Stimulated activated CD4-positive, alpha-beta T cell treated with anti-CD3 and anti-CD28 coated beads, Interleukin-1b, Interleukin-23, amount 100 ng/mL, for 48 hours (primary cell): ENCODE measurements around the gene DCHS2.

Source experiments
- DNase-seq: peaks from one replicate; pipeline ENCODE4 v3.0.0-alpha.2; 2020

DCHS2 gene

DNA sequence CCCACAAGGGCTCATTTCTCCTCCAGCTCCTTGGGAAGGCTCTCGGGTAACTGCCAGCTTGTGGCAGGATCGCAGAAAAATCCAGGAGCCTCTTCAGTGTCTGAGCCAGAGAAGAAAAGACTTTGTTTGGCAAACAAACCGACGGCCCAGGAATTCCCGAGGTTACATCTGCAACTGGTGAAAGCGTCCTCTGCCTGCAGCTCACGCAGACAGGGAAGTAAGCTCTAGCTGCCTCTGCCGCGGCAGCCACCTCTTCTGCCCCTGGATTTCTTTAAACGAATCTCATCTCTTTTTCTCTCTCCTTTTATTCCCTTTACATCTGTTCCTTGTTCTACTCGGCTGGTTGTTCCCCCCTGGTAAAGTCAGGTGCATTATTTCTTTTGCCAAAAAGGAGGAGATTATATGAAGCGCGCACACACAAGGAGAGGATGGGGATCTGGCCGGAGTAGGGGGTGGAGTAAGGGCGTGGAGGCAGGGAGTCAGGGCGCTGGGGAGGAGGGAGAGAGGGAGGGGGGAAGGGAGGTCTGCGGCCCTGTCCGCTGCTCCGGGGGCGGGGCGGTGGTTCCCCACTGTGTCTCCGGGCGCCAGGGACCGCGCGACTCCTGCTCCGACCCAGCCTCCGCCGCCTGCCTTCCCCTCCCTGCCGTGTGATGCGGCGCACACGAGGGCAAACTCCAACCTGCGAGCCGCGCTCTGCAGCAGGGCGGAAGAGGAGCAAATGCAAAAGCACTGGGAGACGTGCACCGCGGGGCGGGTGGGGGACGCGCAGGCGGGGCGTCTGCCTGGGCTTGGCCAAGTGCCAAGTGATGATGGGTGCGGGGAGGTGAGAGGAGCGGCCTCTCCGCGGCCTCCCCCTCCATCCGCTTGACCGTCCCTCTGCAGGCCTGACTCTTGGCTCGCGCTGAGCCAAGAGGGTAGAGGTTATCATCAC lies at the start of gene DCHS2:
Gene DCHS2 (minus strand): TSS at position 459 of the 931 bp plus-strand sequence. CDS start 444 bp downstream, at position 15.
- DNase-seq: peak; percentile 9

DNA sequence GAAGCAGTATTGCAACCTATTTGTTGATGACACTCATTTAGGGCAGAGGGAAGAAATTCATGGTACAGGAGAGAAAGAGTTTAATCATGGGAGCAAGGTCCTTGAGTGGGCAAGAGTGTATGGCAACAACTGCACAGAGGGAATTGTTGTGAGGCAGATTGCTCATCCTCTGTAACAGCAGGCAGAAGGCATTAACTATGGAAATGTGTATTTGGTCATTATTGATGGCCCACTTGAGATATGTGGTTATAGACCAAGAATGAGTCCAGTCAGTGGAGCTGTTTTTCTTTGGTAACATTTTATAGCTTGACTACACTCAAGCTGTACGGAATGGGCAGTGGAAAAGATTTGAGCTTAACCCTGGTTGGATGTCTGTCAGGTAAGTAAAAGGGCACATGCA lies 42.7 kb upstream of the DCHS2 start:
- DNase-seq: no peak

GRCh38 chr4:154529728-154530519 lies 38.3 kb upstream of the DCHS2 start:
- no peak for DNase-seq

- no peak for DNase-seq
Observed at GRCh38 chr4:154528869-154529268, 37.3 kb upstream of the DCHS2 start.

DNA sequence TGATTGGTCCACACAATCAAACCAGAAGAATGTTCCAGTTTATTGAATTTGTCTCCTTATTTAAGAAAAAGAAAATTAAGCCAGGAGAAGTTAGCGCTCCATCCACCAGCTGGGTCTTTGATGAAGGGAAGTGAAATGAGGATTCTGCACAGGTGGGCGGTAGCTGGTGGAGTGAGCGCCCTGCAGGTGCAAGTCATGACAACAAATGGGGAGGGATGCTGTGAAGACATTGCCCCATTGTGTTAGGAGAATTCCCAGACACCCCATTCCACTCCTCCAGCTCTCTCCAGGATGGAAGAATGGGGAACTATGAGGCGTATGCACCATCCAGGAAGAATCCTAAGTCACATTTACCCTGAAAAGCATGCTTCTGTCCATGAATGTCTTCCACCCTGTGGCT lies 35.7 kb upstream of the DCHS2 start:
- no peak for DNase-seq

DNA sequence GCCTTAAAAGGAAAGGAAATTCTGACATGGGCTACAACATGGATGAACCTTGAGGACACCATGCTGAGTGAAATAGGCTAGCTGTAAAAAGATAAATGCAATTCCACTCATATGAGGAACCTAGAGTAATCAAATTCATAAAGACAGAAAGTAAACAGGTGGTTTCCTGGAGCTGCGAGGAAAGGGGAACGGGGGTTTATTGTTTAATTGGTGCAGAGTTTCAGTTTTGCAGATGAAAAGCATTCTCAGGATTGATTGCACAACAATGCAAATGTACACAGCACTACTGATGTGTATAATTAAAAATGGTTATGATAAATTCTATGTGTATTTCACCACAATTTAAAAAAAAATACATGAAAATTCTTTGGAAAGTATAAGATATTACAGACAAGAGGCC lies 34.6 kb upstream of the DCHS2 start:
- no peak for DNase-seq

DNA sequence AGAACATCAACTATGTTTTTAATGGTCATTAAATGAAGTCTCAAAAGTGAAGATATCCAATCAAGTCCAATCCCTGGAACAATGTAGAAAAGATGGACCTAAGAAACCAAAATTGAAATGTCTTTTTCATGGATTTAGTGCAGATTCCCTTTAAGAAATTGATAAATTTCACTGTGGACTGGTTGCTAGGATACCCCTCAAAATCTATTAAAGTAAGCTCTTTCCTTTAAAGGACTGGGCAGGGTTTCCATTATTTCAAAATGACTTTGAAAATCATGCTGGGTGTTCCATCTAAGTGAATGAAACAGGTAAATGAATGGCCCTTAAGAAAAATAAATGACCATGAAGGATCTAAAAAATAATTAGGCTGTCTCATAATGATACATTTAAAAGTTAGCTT lies 30.0 kb upstream of the DCHS2 start:
- no peak for DNase-seq

DNA sequence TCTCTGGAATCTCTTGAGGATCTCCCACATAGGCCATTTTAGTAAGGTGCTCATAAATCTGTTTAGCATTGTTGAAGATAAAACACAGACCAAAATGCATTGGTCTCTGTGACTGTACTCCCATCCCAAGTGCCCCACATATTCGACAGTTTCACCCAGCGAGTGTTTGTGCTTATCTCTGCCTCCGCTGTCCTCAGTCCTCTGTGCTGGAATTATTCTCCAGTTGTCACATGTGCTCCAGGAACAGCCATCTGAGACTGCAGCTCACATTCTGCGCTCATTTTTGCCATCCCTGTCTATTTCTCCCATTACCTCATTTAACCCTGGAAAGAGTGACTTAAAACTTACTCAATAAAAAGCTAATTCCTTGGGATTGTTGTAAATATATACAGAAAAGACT lies 27.6 kb upstream of the DCHS2 start:
- no peak for DNase-seq

GRCh38 chr4:154517591-154517990 lies 26.0 kb upstream of the DCHS2 start:
- no peak for DNase-seq

- DNase-seq: no peak
Observed at GRCh38 chr4:154516318-154517029, 24.9 kb upstream of the DCHS2 start.

- no peak for DNase-seq
Observed at GRCh38 chr4:154511981-154512380, 20.4 kb upstream of the DCHS2 start.

DNA sequence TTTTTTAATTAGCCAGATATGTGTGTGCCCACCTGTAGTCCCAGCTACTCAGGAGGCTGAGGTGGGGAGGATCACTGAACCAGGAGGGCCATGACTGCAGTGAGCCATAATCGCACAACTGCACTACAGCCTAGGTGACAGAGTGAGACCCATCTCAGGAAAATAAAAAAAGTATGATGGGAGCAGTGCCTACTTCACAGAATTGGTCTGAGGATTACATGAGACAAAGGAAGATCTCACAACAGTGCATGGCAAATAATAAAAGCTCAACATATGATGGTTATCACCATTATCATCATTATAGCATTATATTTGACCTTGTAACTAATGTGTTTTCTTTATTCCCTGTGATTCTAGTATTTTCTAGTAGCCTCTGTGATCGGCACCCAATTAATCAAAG lies 19.9 kb upstream of the DCHS2 start:
- no peak for DNase-seq

- DNase-seq: no peak
Observed at GRCh38 chr4:154507156-154507555, 15.6 kb upstream of the DCHS2 start.

- no peak for DNase-seq
Observed at GRCh38 chr4:154506253-154506652, 14.7 kb upstream of the DCHS2 start.

- DNase-seq: no peak
Observed at GRCh38 chr4:154503598-154503997, 12.0 kb upstream of the DCHS2 start.

- no peak for DNase-seq
Observed at GRCh38 chr4:154502111-154502510, 10.5 kb upstream of the DCHS2 start.

GRCh38 chr4:154497889-154498288 lies 6.3 kb upstream of the DCHS2 start:
- DNase-seq: no peak

GRCh38 chr4:154495867-154496266 lies 4.3 kb upstream of the DCHS2 start:
- DNase-seq: no peak

DNA sequence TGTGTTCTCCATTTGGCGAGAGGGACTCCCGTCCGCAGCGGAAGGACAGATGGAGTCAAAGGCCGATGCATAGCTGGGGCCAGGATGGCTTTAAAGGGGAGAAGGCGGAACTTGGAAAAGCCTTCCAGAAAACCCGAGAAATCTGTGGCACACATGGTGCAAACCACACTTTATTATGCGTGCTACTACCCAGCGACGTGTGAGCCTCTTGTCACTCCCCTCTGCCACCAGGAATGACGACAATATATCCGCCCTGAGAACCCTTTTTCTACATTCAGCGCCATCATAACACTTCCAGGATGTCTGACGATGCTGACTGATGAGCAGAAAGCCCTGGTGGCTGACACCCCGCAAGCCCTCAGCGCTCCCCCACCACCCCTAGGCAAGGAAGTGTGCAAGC lies 689 bp upstream of the DCHS2 start:
- no peak for DNase-seq

DNA sequence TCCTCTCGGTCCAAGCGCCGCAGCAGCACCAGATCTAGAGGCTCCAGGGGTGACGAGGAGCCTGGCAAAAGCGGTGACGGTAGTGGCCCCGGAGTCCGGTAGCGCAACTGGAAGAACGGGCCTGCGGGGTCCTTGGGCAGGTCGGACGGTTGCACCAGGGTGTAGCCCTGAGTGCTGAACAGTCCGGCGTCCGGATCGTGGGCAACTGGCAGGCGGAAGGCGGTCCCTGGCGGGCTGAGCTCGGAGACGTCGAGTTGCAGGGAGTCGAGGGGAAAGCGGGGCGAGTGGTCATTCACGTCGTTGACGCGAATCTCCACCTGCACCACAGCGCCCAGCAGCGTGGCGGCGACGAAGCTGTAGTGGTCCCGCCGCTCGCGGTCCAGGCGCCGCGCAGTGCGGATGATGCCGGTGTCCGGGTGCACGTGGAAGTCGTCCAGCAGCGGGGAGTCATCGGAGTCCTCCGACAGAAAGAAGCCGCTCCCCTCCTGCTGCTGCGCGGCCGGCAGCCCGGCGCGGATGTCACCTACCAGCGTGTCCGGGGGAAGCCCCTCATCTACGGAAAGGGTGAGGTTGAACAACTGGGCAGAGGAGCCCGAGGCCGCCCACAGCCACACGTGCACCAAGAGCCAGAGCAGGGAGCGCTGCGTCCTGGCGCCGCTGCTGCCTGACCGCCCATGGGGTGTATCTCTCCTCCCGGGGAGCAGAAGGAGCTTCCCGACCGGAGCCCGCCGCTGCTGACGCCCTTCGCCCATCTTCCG lies 837 bp downstream of the DCHS2 start:
- DNase-seq: peak; percentile 23

- DNase-seq: no peak
Observed at GRCh38 chr4:154490234-154490582, 1.4 kb downstream of the DCHS2 start.

GRCh38 chr4:154489558-154490233 lies 1.9 kb downstream of the DCHS2 start:
- DNase-seq: no peak
